Stimulated activated CD4-positive, alpha-beta T cell treated with anti-CD3 and anti-CD28 coated beads, Interleukin-2, amount 100 ng/mL, for 4 hours (primary cell): ENCODE measurements around the gene COMMD8.
"Not testable (repeated sequence)": the region's sequence is repeated elsewhere in the genome, so short reads cannot be mapped to it uniquely, and the experiment has no call there.

ENCODE experiments used
- DNase-seq: peaks from one replicate; pipeline ENCODE4 v3.0.0-alpha.2; 2020; ENCODE audit warnings: low read depth

Gene COMMD8

DNA sequence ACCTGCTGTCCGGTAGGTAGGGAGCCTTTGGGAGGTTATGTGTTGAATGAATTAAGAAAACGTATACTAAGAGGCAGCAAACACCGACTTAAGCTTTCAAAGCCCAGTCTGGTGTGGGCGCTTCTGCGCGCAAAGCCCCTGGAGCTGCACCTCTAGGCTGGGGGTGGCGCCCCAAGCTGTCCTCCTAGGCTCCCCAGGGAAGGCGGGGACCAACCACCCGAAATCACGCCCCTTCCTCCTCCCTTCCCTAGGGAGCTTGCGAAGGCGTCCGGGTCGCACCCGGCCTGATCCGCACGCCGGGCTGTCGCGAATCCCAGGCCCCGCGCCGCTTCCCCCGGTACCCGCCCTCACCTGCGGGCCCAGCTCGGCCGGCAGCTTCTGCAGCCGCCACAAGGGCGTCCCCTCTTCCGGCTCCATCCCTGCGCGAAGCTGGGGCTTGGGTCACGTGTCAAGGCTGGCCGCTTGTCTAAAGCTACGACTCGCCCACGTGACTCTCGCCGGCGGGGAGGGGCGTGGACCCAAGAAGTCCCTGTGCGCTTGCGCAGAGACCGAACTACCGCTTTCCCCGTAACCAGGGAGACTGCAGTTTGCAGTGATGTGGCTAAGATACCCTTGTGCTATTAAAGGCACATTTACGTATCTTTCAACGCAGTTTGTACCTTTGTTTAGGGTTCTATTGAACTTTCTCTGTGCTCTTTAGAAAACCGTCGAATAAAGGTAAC, at the start of gene COMMD8:
COMMD8 (minus strand) TSS at position 468 of the 722 bp plus-strand sequence; CDS start at position 417, 51 bp downstream.
- peak; percentile 95 for DNase-seq

DNA sequence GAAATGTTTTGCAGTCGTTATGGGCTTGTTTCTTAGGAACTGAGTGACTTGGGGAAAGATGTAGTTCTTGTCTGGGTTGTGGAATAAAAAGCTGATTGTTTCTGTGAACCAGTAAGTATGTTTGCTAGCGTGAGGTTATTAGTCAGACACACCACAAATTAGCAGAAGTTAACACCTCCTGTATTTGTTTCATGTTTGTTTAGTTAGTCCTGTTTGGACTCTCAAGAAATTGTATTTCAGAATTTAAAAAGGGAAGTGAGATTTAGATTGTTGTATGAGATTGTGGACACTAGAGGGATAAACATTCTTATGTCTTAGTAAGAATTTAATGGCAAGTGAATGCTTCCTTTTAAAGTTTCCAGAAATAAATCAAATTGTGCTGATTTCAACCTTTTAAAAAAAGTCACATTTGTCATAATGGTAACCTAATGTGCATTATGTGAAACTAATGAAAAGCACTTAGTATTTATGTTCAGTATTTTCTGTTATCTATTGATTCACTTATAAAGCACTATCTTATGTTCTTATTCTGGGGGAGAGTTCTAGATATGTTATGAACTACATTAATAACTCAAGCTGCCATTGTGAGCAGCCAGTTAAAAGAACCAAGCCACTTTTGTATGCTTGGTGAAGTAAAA, 47.1 kb upstream of the COMMD8 start:
- DNase-seq = no peak

DNA sequence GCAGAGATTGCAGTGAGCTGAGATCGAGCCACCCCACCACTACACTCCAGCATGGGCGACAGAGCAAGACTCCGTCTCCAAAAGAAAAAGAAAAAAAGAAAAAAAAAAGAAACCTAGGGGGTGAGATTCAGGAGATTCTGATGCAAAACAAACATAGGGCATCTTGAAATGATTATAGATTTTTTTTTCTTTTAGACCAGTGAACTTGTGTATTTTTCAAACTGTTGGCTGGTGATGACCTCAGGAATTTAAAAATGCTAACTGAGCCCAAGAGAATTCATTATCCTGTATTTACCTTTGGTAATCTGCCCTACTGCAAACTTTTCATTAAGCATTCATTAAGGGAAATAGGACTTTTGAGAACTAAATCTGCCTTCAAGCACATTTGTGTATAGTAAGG, 42.2 kb upstream of the COMMD8 start:
- no peak for DNase-seq

DNA sequence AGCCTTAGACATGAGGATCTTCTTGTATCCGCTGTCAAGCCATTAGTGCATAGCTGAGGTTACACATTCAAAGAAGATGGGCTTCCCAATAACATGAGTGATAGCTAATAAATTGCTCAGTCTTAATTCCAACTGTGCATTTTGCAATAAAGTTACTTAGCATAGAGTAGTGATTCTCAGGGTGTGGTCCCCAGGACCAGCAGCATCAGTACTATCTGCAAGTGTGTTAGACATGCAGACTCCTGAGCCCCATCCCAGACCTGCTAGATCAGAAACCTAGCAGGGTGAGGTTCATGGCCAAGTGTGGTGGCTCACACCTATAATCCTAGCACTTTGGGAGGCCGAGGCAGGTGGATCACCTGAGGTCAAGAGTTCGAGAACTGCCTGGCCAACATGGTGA, 41.6 kb upstream of the COMMD8 start:
- DNase-seq = no peak

DNA sequence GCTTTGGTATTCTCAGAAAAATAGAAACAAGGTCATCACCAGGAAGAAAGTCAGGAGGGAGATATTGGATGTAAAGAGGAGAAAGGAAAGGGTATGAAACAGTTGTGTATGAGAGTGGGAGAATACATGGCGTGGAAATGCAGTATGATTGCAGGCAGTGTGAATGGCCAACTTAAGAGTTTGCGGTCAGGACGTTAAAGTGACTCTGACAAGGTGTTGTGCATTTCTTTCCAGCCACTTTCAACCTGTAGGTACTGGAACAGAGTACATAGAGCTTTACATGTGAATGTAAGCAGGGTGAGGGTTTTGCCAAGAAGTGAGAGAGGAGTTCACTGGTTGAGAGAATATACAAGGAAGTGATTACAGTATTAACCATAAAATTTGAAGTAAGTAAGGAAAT, 37.3 kb upstream of the COMMD8 start:
- DNase-seq = no peak

DNA sequence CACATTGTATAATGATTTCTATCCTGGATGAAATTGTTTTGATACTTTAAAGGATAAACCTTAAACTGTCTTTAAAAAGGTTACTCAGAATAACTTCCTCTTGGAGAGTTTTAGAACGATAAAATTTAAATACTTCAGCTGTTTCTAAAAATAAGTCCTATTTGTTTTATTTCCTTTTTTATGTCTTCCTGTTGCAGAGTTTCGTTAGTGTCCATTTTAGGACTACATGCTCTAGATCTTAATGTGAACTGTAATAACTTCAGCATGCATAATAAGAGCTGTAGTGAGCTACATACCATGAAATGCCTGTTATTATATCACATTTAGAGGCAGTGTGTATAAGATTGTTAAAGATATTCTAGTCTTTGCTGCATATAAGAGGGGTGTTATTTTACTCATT, 36.2 kb upstream of the COMMD8 start:
- DNase-seq = no peak

DNA sequence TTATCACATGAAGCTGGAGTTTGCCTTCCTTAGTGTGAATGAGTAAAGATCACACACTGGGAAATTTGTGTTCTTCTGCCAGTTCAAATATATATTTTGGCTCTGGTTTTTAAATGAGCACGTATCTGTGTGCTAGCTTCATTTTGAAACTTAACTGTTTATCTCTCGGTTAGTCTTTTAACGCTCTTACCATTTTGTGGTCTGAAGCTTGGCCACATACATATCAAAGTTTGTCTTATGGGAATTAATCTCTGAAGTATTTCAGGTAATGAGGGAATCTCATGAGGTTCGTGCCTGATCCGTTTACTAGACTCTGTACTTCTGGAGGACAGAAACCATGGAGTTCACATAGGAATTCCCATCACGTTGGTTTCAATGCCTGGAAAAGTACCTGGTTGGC, 35.4 kb upstream of the COMMD8 start:
- DNase-seq = no peak

DNA sequence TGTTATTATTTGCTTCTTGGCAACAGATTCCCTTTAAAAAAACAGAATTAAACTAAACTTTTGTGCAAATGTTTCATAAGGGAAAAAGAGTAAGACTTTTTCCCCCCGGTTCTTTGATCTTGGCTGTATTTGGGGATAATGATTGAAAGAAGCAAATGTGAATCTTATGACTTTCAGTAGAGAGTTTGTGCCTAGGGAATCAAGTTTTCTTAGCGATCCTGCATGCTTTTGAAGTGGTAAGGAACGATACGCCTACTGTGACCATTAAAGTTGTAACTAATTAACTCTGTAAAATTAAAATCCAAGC, 30.6 kb upstream of the COMMD8 start:
- DNase-seq = no peak

DNA sequence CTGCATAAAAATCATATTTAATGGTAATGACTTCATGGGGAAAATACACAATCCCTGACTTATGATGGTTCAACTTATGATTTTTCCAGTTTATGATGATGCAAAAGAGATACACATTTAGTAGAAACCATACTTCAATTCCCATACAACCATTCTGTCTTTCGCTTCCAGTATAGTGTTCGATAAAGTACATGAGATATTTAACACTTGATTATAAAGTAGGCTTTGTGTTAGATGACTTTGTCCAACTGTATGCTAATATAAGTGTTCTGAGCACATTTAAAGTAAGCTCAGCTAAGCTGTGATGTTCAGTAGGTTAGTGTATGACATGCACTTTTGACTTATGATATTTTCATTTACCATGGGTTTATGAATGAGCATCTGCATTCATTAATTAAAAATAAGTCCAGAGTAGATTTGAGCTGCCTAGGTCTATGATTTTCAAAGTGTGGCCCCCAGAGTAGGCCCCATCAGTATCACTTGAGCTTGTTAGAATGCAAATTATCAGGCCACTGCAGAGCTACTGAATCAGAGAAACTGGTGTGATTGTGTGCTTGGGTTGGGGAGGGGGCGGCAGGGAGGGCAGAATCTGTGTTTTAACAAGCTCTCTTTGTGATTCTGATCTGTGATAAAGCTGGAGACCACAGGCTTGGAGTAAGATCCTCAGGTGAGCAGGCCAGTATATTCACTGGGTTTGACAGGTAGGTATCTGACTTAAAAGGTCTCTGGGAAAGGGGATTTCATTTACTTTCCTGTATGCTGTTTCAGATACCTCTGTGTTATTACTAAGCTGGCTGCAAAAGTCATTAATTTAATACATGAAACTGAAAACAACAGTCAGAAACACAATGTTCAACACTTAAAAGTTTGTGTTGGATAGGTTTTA, 30.0 kb upstream of the COMMD8 start:
- DNase-seq = no peak

DNA sequence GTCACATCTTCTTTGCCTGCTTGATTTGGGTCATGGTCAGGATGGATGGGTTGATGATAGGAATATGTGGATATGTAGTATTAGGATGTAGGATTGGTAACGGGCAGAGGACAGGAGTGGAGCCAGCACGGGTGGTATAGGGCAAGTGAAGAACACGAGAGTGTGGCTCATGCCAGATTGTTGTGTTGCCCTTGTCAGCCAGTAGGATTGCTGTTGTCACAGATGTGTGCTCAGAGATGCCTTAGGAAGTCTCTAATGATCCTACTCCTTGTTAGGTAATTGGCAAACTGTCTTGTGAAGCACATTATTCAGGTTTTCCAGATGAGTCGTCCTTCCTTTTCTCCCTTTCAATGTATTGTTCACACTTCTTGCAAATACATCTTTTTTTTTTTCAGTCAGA, 27.0 kb upstream of the COMMD8 start:
- DNase-seq = no peak

DNA sequence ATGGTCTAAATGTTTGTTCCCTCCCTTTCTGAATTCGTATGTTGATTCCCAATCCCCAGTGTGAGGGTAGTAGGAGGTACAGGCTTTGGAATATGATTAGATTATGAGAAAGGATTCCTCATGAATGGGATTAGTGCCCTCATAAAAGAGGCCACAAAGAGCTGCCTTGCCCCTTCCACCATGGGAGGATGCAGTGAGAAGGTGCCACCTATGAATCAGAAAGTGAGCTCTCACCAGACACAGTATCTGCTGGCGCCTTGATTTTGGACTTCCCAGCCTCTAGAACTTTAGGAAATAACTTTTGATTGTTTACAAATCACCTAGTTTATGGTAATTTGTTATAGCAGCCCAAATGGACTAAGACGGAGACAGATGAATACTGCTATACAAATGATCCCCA, 25.2 kb upstream of the COMMD8 start:
- DNase-seq = no peak

DNA sequence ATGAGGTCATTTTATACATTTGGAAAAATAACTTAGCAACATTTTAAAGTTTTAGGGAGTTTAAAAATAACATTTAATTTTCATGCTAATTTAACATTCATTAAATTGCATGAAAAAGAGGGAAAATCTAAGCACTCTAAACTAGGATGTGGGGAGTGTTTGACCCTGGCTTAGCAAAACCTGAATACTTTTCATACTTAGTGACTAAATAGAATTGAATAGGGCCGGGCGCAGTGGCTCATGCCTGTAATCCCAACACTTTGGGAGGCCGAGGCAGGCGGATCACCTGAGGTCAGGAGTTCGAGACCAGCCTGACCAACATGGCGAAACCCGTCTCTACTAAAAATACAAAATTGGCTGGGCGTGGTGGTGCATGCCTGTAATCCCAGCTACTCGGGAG, 23.2 kb upstream of the COMMD8 start:
- DNase-seq = not testable (repeated sequence)

DNA sequence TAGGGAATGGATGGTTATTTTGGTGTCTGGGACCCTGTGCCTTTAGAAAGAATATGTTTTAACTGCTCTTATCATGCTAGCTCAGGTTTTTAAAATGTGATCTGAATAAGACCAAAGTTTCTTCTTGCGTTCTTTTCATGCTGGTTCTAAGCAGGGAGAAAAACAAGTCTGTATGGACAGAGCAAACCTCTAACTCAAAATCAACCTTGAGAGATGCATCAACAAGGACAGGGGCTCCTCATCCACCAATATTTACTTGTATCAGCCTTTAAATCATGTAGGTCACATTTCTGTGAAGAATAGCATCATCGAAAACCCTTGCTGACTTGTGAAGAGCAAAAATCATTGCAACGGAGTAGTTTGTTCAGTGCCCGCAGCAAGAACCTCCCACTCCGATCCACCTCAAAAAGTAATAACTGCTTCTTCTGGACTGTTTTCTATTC, 22.8 kb upstream of the COMMD8 start:
- no peak for DNase-seq

DNA sequence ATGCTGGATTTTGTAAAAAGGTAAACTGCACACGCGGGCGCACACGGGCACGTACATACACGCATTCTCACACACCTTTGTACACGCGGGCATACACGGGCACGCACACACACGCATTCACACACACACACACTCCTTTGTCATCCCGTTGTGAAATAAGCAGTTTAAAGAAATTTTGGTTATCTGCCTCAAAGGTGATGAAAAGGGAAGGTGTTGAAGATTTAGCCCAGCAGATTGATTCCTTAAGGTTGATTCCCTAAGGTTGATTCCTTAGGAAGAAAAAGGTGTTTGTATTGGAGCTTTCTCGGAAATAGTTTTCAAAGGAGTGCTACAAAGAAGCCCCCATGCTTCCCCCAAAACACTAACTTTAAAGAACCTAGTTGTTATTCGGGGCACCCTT, 22.3 kb upstream of the COMMD8 start:
- DNase-seq = no peak

DNA sequence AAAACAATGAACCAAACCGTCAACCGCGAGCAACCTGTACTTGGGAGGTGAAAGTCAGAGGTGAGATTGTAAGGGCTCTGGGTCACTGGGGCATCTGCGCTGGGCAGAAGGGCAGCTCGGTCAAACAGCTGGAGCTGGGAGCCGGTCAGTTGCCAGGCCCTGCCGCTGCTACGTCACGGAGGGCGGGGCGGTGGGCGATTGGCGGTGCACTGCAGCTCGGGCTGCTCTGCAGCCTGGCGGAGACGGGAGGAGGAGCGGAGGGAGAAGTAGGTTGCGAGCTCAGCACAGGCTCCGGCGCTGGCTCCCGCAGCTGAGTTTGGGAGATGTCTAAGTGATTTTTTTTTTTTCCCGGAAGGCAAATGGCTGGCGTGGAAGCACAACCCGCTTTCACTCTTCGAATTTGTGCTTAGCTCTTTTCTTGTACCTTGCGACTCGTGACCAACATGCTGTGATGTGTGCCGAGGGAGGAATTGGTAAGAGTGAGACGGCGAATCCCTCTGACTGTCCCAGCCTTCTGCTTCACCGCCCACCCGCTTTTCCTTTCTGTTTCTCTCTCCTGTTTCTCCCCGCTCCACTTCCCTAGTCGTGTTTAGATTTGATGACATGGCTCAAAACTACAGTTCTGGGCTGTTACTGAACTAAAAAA, 21.7 kb upstream of the COMMD8 start, which contains the start of gene ATP10D:
ATP10D (plus strand) TSS at position 229 of the 646 bp plus-strand sequence. CDS start 27,266 bp downstream, outside the sequence.
- peak; percentile 43 for DNase-seq

DNA sequence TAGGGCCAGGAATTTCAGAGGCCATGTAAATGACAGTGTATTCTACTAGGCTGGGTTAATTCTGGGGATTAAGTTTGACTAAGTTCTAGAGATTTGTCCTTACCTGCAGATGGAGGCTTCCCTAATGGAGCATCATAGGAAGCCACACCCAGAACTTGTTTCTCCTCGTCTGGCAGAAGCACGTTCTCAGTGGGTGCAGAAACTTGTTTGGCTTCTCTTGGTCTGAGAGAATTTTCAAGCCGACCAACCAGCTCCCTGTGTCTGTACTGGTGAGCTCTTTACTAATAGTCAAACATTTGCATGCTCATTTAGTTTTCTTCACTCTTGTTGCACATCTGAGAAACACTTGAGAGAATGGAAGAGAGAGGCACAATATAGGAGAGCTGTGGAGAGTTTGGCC, 20.7 kb upstream of the COMMD8 start:
- no peak for DNase-seq

DNA sequence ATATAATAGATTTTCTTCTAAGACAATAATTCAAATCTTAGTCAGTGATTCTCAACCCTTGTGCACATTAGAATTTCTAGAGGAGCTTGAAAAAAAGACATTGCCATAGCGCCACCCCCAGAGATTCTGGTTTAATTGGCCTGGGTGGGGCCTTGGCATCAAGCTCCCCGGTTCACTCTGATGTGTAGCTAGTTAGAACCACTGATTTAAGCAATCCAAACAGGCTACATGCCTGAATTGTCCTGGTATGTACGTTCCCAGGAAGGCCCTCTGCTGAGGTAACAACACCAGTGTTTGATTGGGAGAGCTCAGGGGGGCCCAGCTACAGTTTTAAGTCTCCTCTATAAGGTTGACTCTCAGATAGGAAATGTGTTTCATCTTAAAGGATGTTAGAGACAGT, 20.2 kb upstream of the COMMD8 start:
- DNase-seq = no peak

DNA sequence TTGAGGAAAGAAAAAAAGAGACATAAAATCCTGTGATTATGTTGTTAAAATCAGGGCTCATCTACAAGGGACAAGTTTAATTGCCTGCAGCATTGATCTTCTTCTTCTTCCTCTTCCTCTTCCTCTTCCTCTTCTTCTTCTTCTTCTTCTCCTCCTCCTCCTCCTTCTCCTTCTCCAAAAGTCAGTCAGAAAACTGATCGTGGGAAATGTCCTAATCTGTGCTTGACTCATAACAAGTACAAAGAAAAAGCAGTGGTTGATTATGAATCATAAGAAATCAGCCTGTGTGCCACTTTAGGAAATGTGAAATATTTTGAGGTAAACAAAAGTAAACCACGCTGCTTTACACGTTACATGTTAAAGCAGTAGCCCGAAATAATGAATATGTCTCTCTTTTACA, 18.8 kb upstream of the COMMD8 start:
- no peak for DNase-seq

DNA sequence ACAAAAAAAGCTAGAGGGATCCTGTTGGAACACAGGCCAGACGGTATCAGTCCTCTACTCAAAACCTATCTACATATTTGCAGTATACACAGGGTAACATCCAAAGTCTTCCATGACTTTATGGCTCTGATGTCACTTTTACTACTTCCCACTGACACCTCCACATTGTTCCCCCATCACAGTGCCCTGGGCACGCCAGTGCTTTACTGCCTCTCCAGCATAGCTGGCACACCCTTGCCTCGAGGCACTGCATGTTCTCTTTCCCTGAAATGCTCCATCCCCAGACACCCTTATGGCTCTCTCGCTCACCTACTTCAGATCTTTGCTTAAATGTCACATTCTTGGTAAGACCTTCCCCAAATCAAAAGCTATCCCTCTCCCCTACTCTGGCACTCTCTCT, 15.3 kb upstream of the COMMD8 start:
- DNase-seq = no peak

DNA sequence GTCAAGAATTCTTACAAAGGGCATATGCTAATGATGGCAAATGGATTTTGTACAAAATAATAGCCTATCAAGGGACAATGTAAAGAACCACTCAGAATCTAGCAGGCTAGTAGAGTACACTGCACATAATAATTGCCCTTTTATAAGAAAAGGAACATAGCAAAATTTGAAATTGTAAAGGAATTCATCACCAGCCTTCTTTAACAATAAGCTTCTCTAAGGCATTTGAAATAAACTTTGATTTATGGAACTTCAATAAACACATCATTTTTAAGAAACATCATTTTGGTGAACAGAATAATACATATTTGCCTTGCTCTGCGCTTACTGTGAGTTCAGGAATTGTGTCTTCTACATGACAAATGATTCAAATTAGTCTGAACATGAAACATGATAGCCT, 11.9 kb upstream of the COMMD8 start:
- no peak for DNase-seq

DNA sequence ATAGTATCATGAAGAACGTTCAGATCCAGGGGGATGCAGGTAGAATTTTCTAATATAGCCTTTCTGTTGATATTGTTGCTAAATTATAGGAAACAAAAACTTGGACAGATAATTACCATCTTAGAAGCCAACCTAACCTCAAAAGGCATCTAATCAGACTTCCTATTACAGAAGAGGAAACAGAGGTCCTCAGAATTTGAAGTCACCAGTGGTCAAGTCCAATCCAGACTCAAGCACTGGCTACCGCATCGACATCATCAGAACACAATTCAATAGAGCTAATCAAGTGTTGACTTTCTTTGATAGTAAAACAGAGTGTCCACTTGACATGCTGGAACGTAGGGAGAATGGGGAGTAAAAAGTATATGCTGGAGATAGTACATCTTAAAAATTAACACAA, 11.3 kb upstream of the COMMD8 start:
- DNase-seq = no peak

DNA sequence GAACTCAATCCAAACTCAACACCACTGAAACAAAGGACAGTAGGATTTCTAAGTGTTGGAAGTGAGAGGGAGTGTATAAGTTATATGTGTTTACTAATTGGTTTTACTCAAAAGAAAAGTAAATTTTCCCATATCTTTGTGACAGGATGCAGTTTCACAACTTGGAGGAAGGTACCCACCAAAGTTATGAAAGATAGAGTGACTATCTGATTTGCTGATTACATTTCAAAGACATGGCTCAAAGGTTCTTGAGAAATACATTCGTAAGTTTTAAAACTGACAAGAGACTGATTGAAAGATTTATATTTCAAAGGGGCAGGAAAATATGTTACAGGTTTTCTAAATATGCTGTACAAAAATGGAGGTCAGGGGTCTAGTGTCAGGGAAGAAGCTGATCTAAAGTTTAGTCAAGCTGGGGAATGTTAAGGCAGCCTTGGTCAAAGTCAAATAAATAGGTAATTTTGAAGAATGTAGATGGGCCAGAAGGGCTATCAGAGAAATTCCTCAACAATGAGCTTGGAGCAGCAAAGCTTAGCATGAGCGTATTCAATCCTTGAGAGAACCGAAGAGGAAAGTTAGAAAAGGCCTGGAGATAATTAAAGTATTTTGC, 9.7 kb upstream of the COMMD8 start:
- no peak for DNase-seq
